ENCODE results near the gene TULP3. TPM values are rescaled to one million over a fixed set of nuclear protein-coding genes. Genes with fewer than 3 reads are reported as not detected.

TULP3 gene
- total and polyA plus RNA-seq, 10 of the 15 experiments (the other 5 are each of a cell fraction or from before 2014, with no cell fraction given), result 3.1 to 10.4 (median 8.1) TPM

DNA sequence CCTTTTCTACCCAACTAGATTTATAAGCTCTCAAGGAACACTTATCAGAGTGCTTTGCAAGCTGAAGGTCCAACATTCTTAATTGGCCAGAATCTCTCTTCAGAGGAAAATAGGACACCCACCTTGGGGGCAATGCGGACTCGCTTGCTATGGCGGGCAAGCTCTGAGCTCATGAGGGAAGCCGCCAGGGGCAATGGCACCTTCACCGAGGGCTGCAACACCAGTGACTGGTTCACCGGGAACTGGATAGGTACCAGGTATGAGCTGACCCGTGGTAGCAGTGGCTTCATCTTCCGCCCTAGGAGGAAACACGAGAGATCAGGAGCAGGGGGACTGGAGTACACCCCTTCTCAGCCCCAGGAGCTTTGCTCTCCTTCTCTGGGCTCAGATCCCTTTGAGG lies 26.5 kb upstream of the TULP3 start:
- Histone ChIP-seq H3K9ac (ENCODE audit: control insufficient read depth, insufficient read depth, low read length) (no peak overlapping the region), H4K20me1 (ENCODE audit: control insufficient read depth, insufficient read depth) (no peaks in the 10 kb centered on the region), H3K4me2 (ENCODE audit: control insufficient read depth, insufficient read depth) (no peak overlapping the region), H3K4me1 (ENCODE audit: control insufficient read depth, insufficient read depth, low read length) (no peaks in the 10 kb centered on the region; the same call in 1 of the 2 replicates), H3K27ac (ENCODE audit: control insufficient read depth, insufficient read depth) (no peak overlapping the region), H3K9me3 (replicated peaks; ENCODE audit: control insufficient read depth, insufficient read depth, low read length) (no peaks in the 10 kb centered on the region), H3K36me3 (ENCODE audit: control insufficient read depth in 2 of 2, insufficient read depth in 2 of 2, low read length in 1 of 2) (peaks cover 28 to 37% of the 10 kb centered on the region in 2 experiments), H3K4me3 (no peak overlapping the region), H3K79me2 (ENCODE audit: control insufficient read depth, insufficient read depth, low read length) (no peaks in the 10 kb centered on the region), H3K27me3 (replicated peaks in 1 of 2; ENCODE audit: control insufficient read depth in 2 of 2, insufficient read depth in 2 of 2, low read length in 1 of 2) (no peaks in the 10 kb centered on the region), H2AFZ (ENCODE audit: control insufficient read depth, low read depth, low read length) (no peak overlapping the region)
- intact Hi-C loops (cut with micrococcal nuclease; ENCODE audit: unreplicated experiment), result no loop called here
- ChIA-PET RAD21 (ENCODE audit: unreplicated experiment) (no interaction called here), POLR2A (no interaction called here), SMC1A (ENCODE audit: uncharacterized antibody, unreplicated experiment) (no interaction called here), CTCF (interaction anchor here (1.1 kb wide), 1 partner anchor 52 kb away, joined by 3 read pairs; the partner anchor contains the start of gene ITFG2)
- in situ Hi-C loops (cut with MboI), result no loop called here
- TF ChIP-seq NBN (IDR thresholded peaks at IDR 0.05) (no peak), KDM1A (IDR thresholded peaks at IDR 0.05; ENCODE audit: borderline replicate concordance) (no peak), ZNF384 (IDR thresholded peaks at IDR 0.05; ENCODE audit: borderline replicate concordance, low read depth, low read length) (no peak), USF2 (IDR thresholded peaks at IDR 0.05; ENCODE audit: borderline replicate concordance, low read depth, low read length) (no peak), NFYB (IDR thresholded peaks at IDR 0.05; ENCODE audit: insufficient read depth, low read depth, low read length) (no peak), RCOR1 (conservative IDR thresholded peaks at IDR 0.05; ENCODE audit: low read depth, low read length) (no peak), NFYA (IDR thresholded peaks at IDR 0.05; ENCODE audit: borderline replicate concordance, low read depth, low read length) (no peak), RAD51 (IDR thresholded peaks at IDR 0.05) (no peak), ZNF622 (IDR thresholded peaks at IDR 0.05) (no peak)
- TF ChIP-seq, protein P1, sequence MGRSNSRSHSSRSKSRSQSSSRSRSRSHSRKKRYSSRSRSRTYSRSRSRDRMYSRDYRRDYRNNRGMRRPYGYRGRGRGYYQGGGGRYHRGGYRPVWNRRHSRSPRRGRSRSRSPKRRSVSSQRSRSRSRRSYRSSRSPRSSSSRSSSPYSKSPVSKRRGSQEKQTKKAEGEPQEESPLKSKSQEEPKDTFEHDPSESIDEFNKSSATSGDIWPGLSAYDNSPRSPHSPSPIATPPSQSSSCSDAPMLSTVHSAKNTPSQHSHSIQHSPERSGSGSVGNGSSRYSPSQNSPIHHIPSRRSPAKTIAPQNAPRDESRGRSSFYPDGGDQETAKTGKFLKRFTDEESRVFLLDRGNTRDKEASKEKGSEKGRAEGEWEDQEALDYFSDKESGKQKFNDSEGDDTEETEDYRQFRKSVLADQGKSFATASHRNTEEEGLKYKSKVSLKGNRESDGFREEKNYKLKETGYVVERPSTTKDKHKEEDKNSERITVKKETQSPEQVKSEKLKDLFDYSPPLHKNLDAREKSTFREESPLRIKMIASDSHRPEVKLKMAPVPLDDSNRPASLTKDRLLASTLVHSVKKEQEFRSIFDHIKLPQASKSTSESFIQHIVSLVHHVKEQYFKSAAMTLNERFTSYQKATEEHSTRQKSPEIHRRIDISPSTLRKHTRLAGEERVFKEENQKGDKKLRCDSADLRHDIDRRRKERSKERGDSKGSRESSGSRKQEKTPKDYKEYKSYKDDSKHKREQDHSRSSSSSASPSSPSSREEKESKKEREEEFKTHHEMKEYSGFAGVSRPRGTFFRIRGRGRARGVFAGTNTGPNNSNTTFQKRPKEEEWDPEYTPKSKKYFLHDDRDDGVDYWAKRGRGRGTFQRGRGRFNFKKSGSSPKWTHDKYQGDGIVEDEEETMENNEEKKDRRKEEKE (IDR thresholded peaks at IDR 0.05), result no peak
- TF ChIP-seq, protein P2, sequence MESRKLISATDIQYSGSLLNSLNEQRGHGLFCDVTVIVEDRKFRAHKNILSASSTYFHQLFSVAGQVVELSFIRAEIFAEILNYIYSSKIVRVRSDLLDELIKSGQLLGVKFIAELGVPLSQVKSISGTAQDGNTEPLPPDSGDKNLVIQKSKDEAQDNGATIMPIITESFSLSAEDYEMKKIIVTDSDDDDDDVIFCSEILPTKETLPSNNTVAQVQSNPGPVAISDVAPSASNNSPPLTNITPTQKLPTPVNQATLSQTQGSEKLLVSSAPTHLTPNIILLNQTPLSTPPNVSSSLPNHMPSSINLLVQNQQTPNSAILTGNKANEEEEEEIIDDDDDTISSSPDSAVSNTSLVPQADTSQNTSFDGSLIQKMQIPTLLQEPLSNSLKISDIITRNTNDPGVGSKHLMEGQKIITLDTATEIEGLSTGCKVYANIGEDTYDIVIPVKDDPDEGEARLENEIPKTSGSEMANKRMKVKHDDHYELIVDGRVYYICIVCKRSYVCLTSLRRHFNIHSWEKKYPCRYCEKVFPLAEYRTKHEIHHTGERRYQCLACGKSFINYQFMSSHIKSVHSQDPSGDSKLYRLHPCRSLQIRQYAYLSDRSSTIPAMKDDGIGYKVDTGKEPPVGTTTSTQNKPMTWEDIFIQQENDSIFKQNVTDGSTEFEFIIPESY (IDR thresholded peaks at IDR 0.05), result no peak
- TF ChIP-seq, protein P3, sequence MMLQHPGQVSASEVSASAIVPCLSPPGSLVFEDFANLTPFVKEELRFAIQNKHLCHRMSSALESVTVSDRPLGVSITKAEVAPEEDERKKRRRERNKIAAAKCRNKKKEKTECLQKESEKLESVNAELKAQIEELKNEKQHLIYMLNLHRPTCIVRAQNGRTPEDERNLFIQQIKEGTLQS (IDR thresholded peaks at IDR 0.05; ENCODE audit: borderline replicate concordance, extremely low read depth, low read depth, low read length), result no peak
- no TSS peak for BruUV-seq (replicated peaks)
- DNase-seq (ENCODE audit: low read depth, low spot score) (no peak), FAIRE-seq (no peak), ATAC-seq (no peak)
- WGBS (ENCODE audit: insufficient coverage, insufficient replicate concordance, low lambda C conversion rate, missing lambda C conversion rate), result over 99% methylated on average over 9 of the region's 9 CpGs
